ENCODE measurements around the gene SHISAL2A.

DNA sequence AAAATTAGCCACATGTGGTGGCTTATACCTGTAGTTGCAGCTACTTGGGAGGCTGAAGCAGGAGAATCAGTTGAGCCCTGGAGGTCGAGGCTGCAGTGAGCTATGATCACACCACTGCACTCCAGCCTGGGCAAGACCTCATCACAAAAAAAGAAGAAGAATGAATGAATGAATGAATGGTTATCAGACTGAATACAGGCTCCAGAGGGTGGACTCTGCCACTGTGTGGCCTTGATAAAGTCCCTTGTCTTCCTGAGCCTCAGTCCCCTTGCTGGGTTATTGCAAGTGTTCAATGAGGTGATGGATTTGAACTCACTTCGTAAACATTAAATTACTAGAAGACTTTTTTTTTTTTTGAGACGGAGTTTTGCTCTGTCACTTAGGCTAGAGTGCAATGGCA lies 24.7 kb downstream of the SHISAL2A start:
- TF ChIP-seq SP1 (IDR thresholded peaks at IDR 0.05; ENCODE audit: low read depth, low read length) (no peak), JUN (IDR thresholded peaks at IDR 0.05; ENCODE audit: low read depth, low read length) (no peak), POLR2AphosphoS5 (IDR thresholded peaks at IDR 0.05; ENCODE audit: low read depth, low read length) (no peak), MAFK (IDR thresholded peaks at IDR 0.05; ENCODE audit: low read depth, low read length) (no peak), YY1 (IDR thresholded peaks at IDR 0.05; ENCODE audit: low read depth, low read length) (no peak), BRCA1 (IDR thresholded peaks at IDR 0.05; ENCODE audit: low read depth, low read length) (no peak)
- TF ChIP-seq, protein P1, sequence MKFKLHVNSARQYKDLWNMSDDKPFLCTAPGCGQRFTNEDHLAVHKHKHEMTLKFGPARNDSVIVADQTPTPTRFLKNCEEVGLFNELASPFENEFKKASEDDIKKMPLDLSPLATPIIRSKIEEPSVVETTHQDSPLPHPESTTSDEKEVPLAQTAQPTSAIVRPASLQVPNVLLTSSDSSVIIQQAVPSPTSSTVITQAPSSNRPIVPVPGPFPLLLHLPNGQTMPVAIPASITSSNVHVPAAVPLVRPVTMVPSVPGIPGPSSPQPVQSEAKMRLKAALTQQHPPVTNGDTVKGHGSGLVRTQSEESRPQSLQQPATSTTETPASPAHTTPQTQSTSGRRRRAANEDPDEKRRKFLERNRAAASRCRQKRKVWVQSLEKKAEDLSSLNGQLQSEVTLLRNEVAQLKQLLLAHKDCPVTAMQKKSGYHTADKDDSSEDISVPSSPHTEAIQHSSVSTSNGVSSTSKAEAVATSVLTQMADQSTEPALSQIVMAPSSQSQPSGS (IDR thresholded peaks at IDR 0.05; ENCODE audit: low read length), result no peak

Data from H1 (cell line).